GM23338 (cell line): ENCODE data around the gene ARHGAP28. TPM values are rescaled to one million over a fixed set of nuclear protein-coding genes. Genes with fewer than 3 reads are reported as not detected.

Source experiments
- ATAC-seq: fragments of 200-7000 bp; cut with Tn5 transposase; 3 replicates; pipeline ENCODE4 v1.9.1; 2020
- DNase-seq: peaks from one replicate; pipeline ENCODE4 v3.0.0-alpha.2; 2015; ENCODE audit warnings: low spot score
- H2AFZ ChIP-seq: fragments of 200-600 bp; sonication (generic); 2 replicates; pipeline ENCODE4 v1.8.0; 2016; ENCODE audit warnings: antibody characterized with exemption, mild to moderate bottlenecking, moderate library complexity
- H3F3A ChIP-seq: fragments of 200-600 bp; sonication (generic); replicated peaks from 2 replicates; pipeline ENCODE4 v1.8.0; 2017; ENCODE audit warnings: antibody characterized with exemption, mixed run types, low read depth
- H3K27ac ChIP-seq: fragments of 200-600 bp; sonication (generic); 2 replicates; pipeline ENCODE4 v1.6.1; 2016; ENCODE audit warnings: low read depth
- H3K27me3 ChIP-seq: fragments of 200-600 bp; sonication (generic); 2 replicates; pipeline ENCODE4 v1.8.0; 2016; ENCODE audit warnings: mild to moderate bottlenecking, mixed run types, moderate library complexity; ENCODE audit not compliant: insufficient read depth
- H3K36me3 ChIP-seq: fragments of 200-600 bp; sonication (generic); 2 replicates; pipeline ENCODE4 v1.8.0; 2016; ENCODE audit warnings: mild to moderate bottlenecking; ENCODE audit not compliant: insufficient read depth
- H3K4me1 ChIP-seq: fragments of 200-600 bp; sonication (generic); 2 replicates; pipeline ENCODE4 v1.8.0; 2016; ENCODE audit warnings: mild to moderate bottlenecking, moderate library complexity; ENCODE audit not compliant: insufficient read depth
- H3K4me2 ChIP-seq: fragments of 200-600 bp; sonication (generic); 2 replicates; pipeline ENCODE4 v1.7.1; 2017; ENCODE audit warnings: mixed run types
- H3K4me3 ChIP-seq: fragments of 200-600 bp; sonication (generic); 2 replicates; pipeline ENCODE4 v1.6.1; 2016; ENCODE audit warnings: mixed run types
- H3K79me2 ChIP-seq: fragments of 200-600 bp; sonication (generic); replicated peaks from 2 replicates; pipeline ENCODE4 v1.8.0; 2017; ENCODE audit warnings: mild to moderate bottlenecking; ENCODE audit not compliant: insufficient read depth
- H3K9me2 ChIP-seq: fragments of 200-600 bp; sonication (generic); 2 replicates; pipeline ENCODE4 v1.8.0; 2017; ENCODE audit not compliant: insufficient read depth
- H4K20me1 ChIP-seq: fragments of 200-600 bp; sonication (generic); replicated peaks from 2 replicates; pipeline ENCODE4 v1.8.0; 2017; ENCODE audit warnings: mild to moderate bottlenecking; ENCODE audit not compliant: insufficient read depth
- H3K27ac Mint-ChIP-seq: 2 replicates; pipeline ENCODE4 v1.8.0; 2020; ENCODE audit warnings: inconsistent platforms, mild to moderate bottlenecking, moderate library complexity, mixed read lengths
- H3K27me3 Mint-ChIP-seq: 3 replicates; pipeline ENCODE4 v1.8.0; 2022; ENCODE audit warnings: low read depth, mild to moderate bottlenecking, moderate library complexity, mixed read lengths, inconsistent platforms; ENCODE audit not compliant: insufficient read depth, poor library complexity
- H3K36me3 Mint-ChIP-seq: 3 replicates; pipeline ENCODE4 v1.8.0; 2021; ENCODE audit warnings: low read depth, mild to moderate bottlenecking, inconsistent platforms, moderate library complexity, mixed read lengths
- H3K4me1 Mint-ChIP-seq: 3 replicates; pipeline ENCODE4 v1.8.0; 2020; ENCODE audit warnings: mild to moderate bottlenecking, inconsistent platforms, mixed read lengths
- H3K4me3 Mint-ChIP-seq: 3 replicates; pipeline ENCODE4 v1.8.0; 2021; ENCODE audit warnings: moderate library complexity, mild to moderate bottlenecking, inconsistent platforms, mixed read lengths
- H3K9me3 Mint-ChIP-seq: 3 replicates; pipeline ENCODE4 v1.8.0; 2020; ENCODE audit warnings: moderate library complexity, mild to moderate bottlenecking, inconsistent platforms, mixed read lengths
- ETS1 ChIP-seq: IDR thresholded peaks from 2 replicates; pipeline ENCODE4 v1.6.1; 2016; ENCODE audit warnings: antibody characterized with exemption
- EZH2 ChIP-seq: fragments of 200-600 bp; sonication (generic); IDR thresholded peaks from one replicate; pipeline ENCODE4 v1.8.0; 2017; ENCODE audit warnings: antibody characterized with exemption, mild to moderate bottlenecking, low read depth; ENCODE audit not compliant: unreplicated experiment
- JUNB ChIP-seq: IDR thresholded peaks from one replicate; pipeline ENCODE4 v1.6.1; 2016; ENCODE audit warnings: antibody characterized with exemption; ENCODE audit not compliant: unreplicated experiment
- NANOG ChIP-seq: IDR thresholded peaks from 2 replicates; pipeline ENCODE4 v1.6.1; 2016; ENCODE audit warnings: antibody characterized with exemption, borderline replicate concordance
- ZNF462 ChIP-seq: fragments of 250-450 bp; sonication (Bioruptor Pico); IDR thresholded peaks from 2 replicates; pipeline ENCODE4 v1.5.0; 2020; ENCODE audit warnings: mild to moderate bottlenecking, moderate library complexity
- polyA plus RNA-seq: library from polyadenylated mRNA; unstranded; fragments of >200 nt; fragmentation: Nextera tagmentation; extraction: Ambion mirVana; gene quantifications from 2 replicates; pipeline ENCODE4 v1.2.1, GENCODE V29; 2016
- total RNA-seq: library from RNA; depleted of rRNA; stranded (reverse); fragments of >200 nt; shearing (Covaris generic); gene quantifications from 2 replicates; pipeline ENCODE4 v1.2.3, GENCODE V29; 2014

Gene ARHGAP28
- total and polyA plus RNA-seq, 2 experiments from 2014 or later, result 2.8 to 9.6 TPM

- Histone ChIP-seq H4K20me1 (no peaks in the 10 kb centered on the region), H3K4me1 (peaks cover 21% of the 10 kb centered on the region), H3F3A (no peaks in the 10 kb centered on the region), H3K27ac (no peak overlapping the region), H2AFZ (no peak overlapping the region), H3K4me3 (no peak overlapping the region), H3K36me3 (no peaks in the 10 kb centered on the region), H3K4me2 (no peak overlapping the region), H3K79me2 (no peaks in the 10 kb centered on the region), H3K9me2 (0 out of 2 replicates have a peak, but pooled peaks cover 3% of the 10 kb centered on the region), H3K27me3 (no peaks in the 10 kb centered on the region)
- TF ChIP-seq ETS1 (no peak), EZH2 (no peak), ZNF462 (CRISPR knock-in tag) (no peak), NANOG (no peak), JUNB (no peak)
- Mint-ChIP-seq H3K36me3 (peaks cover 1% of the 10 kb centered on the region; the same call in 2 of the 3 replicates), H3K4me1 (peaks cover 20% of the 10 kb centered on the region), H3K9me3 (peaks cover 2% of the 10 kb centered on the region; the same call in 1 of the 3 replicates), H3K4me3 (no peak overlapping the region), H3K27ac (no peak overlapping the region), H3K27me3 (peaks cover 3% of the 10 kb centered on the region)
- ATAC-seq, result no peak
- DNase-seq, result no peak
Observed at GRCh38 chr18:6793986-6794385, 64.5 kb downstream of the ARHGAP28 start.
